Measurements from ENCODE around the gene BZW2.

The BZW2 gene

GRCh38 chr7:16645593-16646471 is at the start of gene BZW2, which contains the start of gene ANKMY2:
BZW2 (plus strand) TSS chr7:16646181; CDS start chr7:16665444, 19,263 bp downstream.
ANKMY2 (minus strand) TSS chr7:16645754; CDS start chr7:16645573, 181 bp downstream.
- peak; percentile 83 for DNase-seq (ENCODE audit: low read depth)

DNA sequence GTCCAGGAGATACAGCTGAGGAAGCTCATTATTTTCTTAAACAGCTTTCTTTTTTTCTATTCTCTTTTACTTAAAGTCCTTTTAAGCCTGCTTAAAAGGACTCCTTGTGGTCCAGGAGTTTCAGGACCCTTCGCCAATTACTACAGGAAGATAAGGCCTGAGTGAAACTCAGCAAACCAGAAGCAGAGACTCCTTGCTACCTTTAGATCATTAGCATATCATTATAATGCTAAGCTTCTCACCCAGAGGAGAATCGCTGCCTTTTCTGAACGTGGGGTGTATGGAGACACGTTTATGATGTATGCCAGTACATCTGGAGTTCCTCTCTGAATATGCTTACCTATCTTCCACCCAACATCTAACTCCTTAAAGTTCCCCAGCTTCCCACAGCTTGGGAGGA is 48.0 kb upstream of the BZW2 start:
- DNase-seq (ENCODE audit: low read depth): no peak

- DNase-seq (ENCODE audit: low read depth): no peak
These were observed 46.1 kb upstream of the BZW2 start for GRCh38 chr7:16599860-16600259.

DNA sequence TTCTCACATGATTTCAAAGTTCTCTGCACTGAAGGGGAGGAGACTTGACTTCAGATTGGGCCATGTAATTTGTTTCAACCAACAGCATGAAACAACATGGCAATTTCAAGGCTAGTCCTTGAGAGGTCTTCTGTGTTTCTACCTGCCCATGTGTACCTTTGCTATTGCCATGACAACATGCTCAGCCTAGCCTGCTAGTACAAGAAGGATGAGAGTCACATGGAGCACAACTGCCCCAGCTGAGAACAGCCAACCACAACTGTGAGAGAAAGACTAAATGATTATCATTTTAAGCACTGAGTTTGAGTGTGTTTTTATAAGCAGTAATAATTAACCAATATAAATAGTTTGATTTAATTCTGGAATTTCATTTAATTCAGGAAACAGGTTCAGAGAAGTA is 42.3 kb upstream of the BZW2 start:
- no peak for DNase-seq (ENCODE audit: low read depth)

GRCh38 chr7:16604054-16604453 is 41.9 kb upstream of the BZW2 start:
- DNase-seq (ENCODE audit: low read depth): no peak

DNA sequence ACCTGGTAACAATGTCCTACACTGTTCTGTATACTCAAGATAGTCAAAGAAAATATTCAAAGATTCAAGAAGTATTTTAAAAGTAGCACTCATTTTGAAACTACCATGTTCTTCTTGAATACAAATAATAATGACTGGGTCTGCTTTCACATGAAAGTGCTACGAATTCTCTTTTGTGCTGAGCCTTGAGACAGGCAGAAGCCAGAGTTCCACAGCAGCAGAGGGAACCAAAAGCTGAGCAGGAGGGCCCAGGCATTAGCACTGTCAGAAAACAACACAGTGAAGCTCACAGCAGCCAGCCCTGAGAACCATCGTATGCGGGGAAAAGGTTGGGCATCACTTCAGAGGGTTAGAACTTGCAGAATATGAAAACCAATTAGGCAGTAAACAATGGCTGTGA is 39.3 kb upstream of the BZW2 start:
- DNase-seq (ENCODE audit: low read depth): no peak

- no peak for DNase-seq (ENCODE audit: low read depth)
These were observed 36.0 kb upstream of the BZW2 start for GRCh38 chr7:16609842-16610450.

- DNase-seq (ENCODE audit: low read depth): no peak
These were observed 34.3 kb upstream of the BZW2 start for GRCh38 chr7:16611711-16612110.

- no peak for DNase-seq (ENCODE audit: low read depth)
These were observed 30.8 kb upstream of the BZW2 start for GRCh38 chr7:16615228-16615627.

DNA sequence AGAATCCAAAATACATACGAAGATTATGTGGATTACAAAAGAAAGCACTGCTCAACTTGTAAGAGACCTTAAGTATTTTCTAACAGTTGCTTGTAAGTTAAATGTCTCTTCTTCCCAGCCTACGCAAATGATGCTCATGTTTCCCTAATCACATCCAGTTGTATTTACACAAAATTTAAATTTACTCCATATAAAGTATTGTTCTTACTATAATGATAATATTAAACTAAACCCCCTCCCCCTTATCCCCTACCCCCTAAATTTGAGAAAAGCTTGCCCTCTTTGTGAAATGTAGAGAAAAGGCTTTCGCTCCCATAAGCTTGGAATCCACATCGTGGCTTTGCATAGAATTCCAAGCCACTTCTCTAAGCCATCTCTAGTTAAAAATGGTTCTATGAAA is 29.9 kb upstream of the BZW2 start:
- DNase-seq (ENCODE audit: low read depth): no peak

DNA sequence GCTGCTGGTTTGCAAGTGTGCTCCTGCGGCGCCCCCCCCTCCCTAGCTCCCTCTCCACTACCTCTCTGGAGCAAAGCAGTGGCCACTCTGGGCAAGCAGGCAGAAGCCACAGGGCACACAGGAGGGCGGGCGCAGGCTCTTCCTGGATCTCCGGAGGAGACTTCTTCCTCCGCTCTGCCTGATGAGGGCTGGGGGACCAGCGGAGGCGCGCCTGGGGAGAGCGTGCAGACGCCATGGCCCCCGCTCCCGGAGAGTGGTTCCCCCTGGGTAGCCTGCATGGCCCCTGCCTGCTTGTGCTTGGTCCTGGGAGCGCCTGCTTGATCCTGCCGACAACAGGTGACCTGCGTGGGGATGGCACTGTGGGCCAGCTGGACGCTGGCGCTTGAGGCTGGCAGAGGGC is 29.4 kb upstream of the BZW2 start:
- DNase-seq (ENCODE audit: low read depth): no peak

DNA sequence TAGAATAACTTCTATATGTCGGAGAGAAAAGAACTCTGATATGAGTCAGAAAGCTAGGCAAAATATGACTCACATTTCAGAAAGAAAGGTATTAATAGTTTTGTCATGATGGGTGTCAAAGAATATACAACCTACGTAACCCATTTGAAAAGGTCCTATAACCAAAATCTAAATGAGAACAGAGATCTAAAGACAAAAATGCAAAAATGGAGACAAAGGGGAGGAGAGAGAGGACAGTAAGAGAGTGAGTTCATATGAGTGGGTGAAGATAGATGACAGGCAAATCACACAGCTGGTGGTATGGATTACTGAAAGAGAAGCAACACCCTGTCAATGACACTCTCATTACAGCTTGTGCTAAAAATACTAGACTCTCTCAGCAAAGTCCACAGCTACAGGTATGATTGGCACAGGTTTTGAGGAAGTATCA is 26.0 kb upstream of the BZW2 start:
- DNase-seq (ENCODE audit: low read depth): no peak

GRCh38 chr7:16626388-16626787 is 19.6 kb upstream of the BZW2 start:
- DNase-seq (ENCODE audit: low read depth): no peak

DNA sequence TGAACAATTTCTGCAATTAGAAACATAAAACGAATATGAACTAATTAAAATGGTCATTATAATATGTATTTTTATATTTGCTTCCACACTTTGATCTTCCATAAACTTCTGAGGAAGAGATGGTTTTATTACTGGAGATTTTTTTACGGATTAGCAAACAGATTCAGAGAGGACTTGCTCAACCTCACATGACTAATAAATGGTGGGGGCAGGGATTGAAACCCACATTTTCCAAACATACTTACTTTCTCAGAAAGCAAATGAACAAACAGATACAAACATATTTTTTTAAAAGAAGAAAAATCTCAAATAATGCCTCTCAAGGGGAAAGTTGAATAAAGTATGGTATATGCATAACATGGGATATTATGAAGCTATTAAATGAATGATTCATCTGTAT is 18.7 kb upstream of the BZW2 start:
- DNase-seq (ENCODE audit: low read depth): no peak

DNA sequence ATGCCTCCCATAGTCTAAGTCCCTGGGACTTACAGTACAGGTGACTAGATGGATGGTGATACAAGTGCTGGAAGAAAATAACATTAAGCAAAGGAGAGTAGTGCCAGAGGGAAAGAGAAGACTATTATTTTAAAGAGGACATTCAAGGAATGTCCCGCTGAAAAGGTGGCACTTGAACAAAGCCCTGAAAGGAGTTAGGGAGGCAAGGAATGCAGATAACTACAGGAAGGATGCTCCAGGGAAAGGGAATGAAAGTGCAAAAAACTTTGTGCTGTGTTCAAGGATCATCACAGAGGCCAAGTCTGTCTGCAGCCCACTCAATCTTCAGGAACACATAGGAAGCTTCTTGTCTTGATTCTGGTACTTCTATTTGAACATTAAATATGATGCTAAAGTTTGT is 15.3 kb upstream of the BZW2 start:
- DNase-seq (ENCODE audit: low read depth): no peak

DNA sequence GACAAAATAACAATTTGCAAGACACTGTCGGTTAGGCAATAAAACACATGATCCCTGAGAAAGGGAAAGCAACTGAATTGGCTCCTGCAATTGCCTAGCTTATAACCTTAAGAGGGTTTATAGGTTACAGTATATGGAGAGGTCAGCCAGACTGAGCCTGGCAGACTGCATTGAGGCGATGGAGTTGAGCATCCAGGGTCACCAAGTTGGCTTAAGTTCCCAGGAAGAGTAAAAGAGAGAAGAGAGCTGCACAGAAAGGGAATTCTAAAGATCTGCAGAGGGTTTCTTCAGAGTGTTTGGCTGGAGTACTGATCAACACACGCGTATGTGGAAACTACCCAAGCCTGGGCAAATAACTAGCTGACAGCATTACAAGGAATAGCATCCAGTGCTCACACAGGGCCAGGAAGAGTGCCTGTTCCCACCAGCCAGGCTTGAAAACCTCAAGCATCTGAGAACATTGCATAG is 11.7 kb upstream of the BZW2 start:
- DNase-seq (ENCODE audit: low read depth): no peak

GRCh38 chr7:16636555-16637101 is 9.4 kb upstream of the BZW2 start:
- no peak for DNase-seq (ENCODE audit: low read depth)

DNA sequence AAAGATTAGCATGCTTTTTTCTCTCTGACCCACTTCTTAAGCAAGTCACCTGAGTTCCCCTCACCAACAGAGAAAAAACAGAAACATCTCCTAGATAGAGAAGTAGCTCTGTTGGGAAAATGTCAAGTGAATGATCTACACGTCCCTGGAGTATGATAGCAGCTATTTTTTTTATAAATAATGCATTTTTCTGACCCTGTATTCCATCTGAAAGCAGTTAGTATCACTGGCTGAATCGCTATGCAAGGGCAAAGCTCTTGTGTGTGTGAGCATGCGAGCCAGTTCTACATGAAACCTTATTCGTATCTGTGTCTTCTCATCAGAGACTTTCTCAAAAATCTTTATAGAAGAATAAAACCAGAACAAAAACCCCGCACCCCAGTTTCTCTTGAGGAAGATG is 8.6 kb upstream of the BZW2 start:
- no peak for DNase-seq (ENCODE audit: low read depth)

GRCh38 chr7:16638282-16639280 is 7.4 kb upstream of the BZW2 start:
- DNase-seq (ENCODE audit: low read depth): no peak

GRCh38 chr7:16644157-16644556 is 1.8 kb upstream of the BZW2 start:
- no peak for DNase-seq (ENCODE audit: low read depth)

DNA sequence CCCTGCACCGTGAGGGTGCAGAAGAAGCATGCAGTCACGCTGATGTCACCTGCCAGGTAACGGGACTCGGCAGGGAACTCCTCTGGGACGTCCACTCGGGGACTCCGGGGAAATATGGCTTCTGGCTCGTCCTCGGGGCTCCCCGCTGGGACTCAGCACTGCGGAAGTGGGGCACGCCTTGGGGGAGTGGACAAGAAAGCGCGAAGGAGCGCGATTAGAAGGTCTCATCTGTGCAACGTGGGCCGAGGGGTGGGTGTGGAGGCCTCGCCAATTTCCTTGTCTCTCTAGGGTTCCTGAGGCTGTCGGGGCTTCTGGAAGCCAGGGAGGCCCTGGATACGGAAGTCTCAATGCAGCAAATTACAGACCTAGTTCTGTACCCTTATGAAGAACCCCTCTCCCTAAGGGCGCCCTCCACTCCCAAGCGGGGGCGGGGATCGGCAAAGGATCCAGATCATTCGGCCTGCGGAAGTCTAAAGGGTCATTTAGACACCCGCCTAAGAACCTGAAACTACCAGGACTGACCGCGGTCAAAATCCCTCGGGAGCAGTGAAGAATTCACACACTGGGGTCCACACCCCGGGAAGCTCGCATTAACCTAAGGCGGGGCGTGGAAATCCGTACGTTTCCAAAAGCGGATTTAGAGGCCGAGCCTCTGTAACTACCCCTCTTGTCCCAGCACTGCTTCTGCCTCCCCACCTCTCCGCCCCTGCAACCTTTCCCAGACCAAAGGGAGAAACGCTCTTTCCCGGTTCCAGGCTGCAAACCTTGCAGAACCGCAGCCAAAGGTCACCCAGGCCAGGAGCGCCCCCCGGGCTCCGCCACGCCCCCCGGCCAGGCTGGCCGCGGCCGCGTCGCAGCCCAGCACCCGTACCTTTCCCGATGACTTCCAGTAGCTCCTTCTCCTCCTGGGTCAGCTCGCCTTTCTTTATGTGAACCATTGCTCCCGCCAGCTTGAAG is 1.1 kb upstream of the BZW2 start:
- no peak for DNase-seq (ENCODE audit: low read depth)

Data from stimulated activated CD8-positive, alpha-beta memory T cell treated with anti-CD3 and anti-CD28 coated beads, Interleukin-15, amount 100 ng/mL, for 1 hour (primary cell).